ENCODE measurements around the gene COL24A1. TPM values are rescaled to one million over a fixed set of nuclear protein-coding genes. Genes with fewer than 3 reads are reported as not detected.

COL24A1 gene
- total RNA-seq: 1 to 10 TPM in 2 of 6 donors, under 1 TPM in 4; 0.30 to 2.1 (median 0.68) TPM

DNA sequence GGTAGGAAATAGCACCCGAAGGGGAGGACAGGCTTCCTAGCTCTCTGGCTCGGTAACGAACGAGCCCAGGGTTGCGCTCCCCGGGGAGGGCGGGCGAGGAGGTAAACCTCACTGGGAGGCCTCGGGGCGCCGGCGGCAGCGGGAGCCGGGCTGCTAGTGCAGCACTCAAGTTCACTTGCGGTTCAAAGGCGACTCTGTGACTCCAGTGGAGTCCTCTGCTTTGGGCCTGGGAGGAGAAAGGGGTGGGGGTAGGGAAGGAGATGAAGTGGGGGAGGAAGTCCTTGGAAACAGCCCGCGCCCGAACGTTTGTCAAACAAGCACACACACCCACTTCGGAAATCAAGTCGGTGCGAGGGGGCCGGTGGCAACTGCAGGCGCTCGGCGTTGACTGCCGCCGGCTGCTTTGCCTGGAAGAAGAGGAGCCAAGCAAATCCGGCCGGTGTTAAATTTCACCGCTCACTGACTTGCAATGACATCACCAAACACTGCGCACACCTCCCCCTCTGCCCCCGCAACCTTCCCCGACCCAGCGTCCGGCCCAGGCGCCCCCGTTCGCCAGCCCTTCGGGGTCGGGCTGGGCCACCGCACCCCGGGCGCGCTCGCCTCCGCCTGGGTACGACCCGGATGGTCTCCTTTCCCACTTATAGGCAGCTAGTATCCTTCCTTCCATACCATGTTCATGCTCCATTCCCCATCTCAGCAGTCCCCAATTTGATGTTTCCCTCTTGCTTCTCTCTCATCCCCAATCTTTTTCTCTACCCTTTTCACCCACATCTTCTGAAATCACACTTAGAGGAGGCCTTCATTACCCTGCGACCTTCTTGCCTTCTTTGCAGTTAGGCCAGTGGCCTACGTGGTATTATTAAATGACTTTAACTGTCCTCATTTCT lies at the start of gene COL24A1:
TSS of gene COL24A1 (minus strand) at position 207 of the 890 bp plus-strand sequence. CDS start 376 bp downstream, outside the sequence.
- Histone ChIP-seq H3K4me1 (peaks cover 8 to 28% (median 20%) of the 10 kb centered on the region in 4 donors), H3K4me3 (peak within 1 kb of the TSS; percentile 19 to 47 (median 34))
- DNase-seq: peak; percentile 34 to 87

GRCh38 chr1:86205741-86206140 lies 49.2 kb upstream of the COL24A1 start:
- Histone ChIP-seq H3K27ac (no peak overlapping the region), H3K27me3 (no peaks in the 10 kb centered on the region), H3K36me3 (no peaks in the 10 kb centered on the region), H3K4me1 (no peaks in the 10 kb centered on the region), H3K4me3 (no peak overlapping the region), H3K9me3 (no peaks in the 10 kb centered on the region)
- DNase-seq: no peak
- ATAC-seq (ENCODE audit: low FRiP score in 2 of 2): no peak
- TF ChIP-seq POLR2AphosphoS5 (IDR thresholded peaks at IDR 0.05) (no peak), EP300 (IDR thresholded peaks at IDR 0.05) (no peak), CTCF (IDR thresholded peaks at IDR 0.05) (no peak), POLR2A (IDR thresholded peaks at IDR 0.05) (no peak)
- 79 to 80% methylated on average over 3 of the region's 3 CpGs for WGBS, 2 donors

More for the DNA sequence above, at the start of gene COL24A1:
- ATAC-seq (ENCODE audit: low FRiP score in 2 of 2): peak; percentile 54 to 70
- 12 to 15% methylated on average over 47 to 49 of the region's 52 CpGs for WGBS, 2 donors
- peaks cover 0 to 11% (median 3%) of the 10 kb centered on the region in 4 donors for H3K27me3 ChIP-seq
- no peak within 1 kb of the TSS for H3K27ac ChIP-seq
- TF ChIP-seq POLR2A (IDR thresholded peaks at IDR 0.05) (no peak), POLR2AphosphoS5 (IDR thresholded peaks at IDR 0.05) (no peak)
- no peaks in the 10 kb centered on the region for H3K36me3 ChIP-seq
- H3K9me3 ChIP-seq: no peaks in the 10 kb centered on the region

- DNase-seq: no peak
- no peak overlapping the region for H3K27ac ChIP-seq
- H3K36me3 ChIP-seq: no peaks in the 10 kb centered on the region
- H3K27me3 ChIP-seq: no peaks in the 10 kb centered on the region
- 82 to 85% methylated on average over 2 to 4 of the region's 4 CpGs for WGBS, 2 donors
- no peaks in the 10 kb centered on the region for H3K9me3 ChIP-seq
- TF ChIP-seq POLR2AphosphoS5 (IDR thresholded peaks at IDR 0.05): no peak
- no peak for TF ChIP-seq POLR2A (IDR thresholded peaks at IDR 0.05)
- TF ChIP-seq EP300 (IDR thresholded peaks at IDR 0.05): no peak
- TF ChIP-seq CTCF (IDR thresholded peaks at IDR 0.05): no peak
- ATAC-seq (ENCODE audit: low FRiP score in 2 of 2): peak; percentile 32 to 42
- no peaks in the 10 kb centered on the region for H3K4me1 ChIP-seq
- no peak overlapping the region for H3K4me3 ChIP-seq
Observed at GRCh38 chr1:86202552-86203340, 46.2 kb upstream of the COL24A1 start.

DNA sequence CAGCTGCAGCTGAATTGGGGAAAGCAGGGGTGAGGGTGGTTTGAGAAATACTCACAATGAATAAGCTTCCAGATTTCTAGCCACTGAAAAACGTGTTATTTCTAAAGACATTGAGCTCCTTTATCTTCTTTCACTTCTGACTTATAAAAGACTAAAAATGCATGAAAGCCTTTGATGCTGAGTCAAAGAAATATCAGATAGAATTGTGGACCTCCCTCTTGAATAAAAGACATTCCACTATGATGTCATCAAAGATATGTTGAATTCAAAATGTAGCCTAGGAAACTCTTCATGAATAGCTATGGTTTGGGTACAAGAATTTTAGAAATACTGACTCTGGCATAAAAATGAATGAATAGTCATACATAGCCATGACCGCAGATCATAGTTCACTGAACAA lies 44.7 kb upstream of the COL24A1 start:
- 67 to 70% methylated on average over 2 of the region's 2 CpGs for WGBS, 2 donors
- Histone ChIP-seq H3K9me3 (no peaks in the 10 kb centered on the region), H3K4me1 (no peaks in the 10 kb centered on the region), H3K4me3 (no peak overlapping the region), H3K27me3 (no peaks in the 10 kb centered on the region), H3K36me3 (no peaks in the 10 kb centered on the region), H3K27ac (no peak overlapping the region)
- TF ChIP-seq EP300 (IDR thresholded peaks at IDR 0.05) (no peak), POLR2A (IDR thresholded peaks at IDR 0.05) (no peak), POLR2AphosphoS5 (IDR thresholded peaks at IDR 0.05) (no peak), CTCF (IDR thresholded peaks at IDR 0.05) (no peak)
- ATAC-seq (ENCODE audit: low FRiP score in 2 of 2) (no peak), DNase-seq (no peak)

DNA sequence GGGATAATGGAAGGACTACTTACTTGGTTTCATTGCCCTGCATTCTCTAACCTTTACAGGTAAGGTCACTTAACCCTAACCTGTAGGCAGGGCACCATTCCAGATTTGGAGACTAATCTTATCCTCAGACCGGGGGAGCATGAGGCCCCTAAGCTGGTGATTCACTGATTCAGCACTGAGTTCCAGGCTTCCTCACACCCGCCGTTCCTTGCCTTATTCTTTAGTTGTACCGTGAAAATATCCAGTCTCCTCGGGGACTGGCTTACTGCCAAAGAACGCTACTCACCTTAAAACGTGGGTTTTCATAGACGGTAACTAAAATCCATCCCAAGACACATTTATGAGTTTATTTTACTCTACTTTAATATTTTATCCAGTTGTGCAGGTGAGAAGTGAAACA lies 44.3 kb upstream of the COL24A1 start:
- Histone ChIP-seq H3K4me1 (no peaks in the 10 kb centered on the region), H3K36me3 (no peaks in the 10 kb centered on the region), H3K27me3 (no peaks in the 10 kb centered on the region), H3K9me3 (no peaks in the 10 kb centered on the region), H3K4me3 (no peak overlapping the region), H3K27ac (no peak overlapping the region)
- ATAC-seq (ENCODE audit: low FRiP score in 2 of 2): no peak
- no peak for DNase-seq
- WGBS, 2 donors: 77 to 79% methylated on average over 8 of the region's 8 CpGs
- TF ChIP-seq CTCF (IDR thresholded peaks at IDR 0.05): no peak
- no peak for TF ChIP-seq EP300 (IDR thresholded peaks at IDR 0.05)
- no peak for TF ChIP-seq POLR2A (IDR thresholded peaks at IDR 0.05)
- no peak for TF ChIP-seq POLR2AphosphoS5 (IDR thresholded peaks at IDR 0.05)

Data from upper lobe of left lung (tissue), 6 donors.